Measurements from ENCODE around the gene ZNF800. TPM values are rescaled to one million over a fixed set of nuclear protein-coding genes. Genes with fewer than 3 reads are reported as not detected.

Gene ZNF800
- total RNA-seq: 31.3 and 41.5 TPM in 2 replicates
- 12.1 and 14.3 TPM in 2 replicates for polyA plus RNA-seq

GRCh38 chr7:127392566-127393367 is at the start of gene ZNF800:
Gene ZNF800, minus strand, starts transcription at chr7:127392708. Its CDS starts 1,151 bp downstream, at chr7:127391557.
- 2% methylated on average over 33 of the region's 67 CpGs for WGBS (ENCODE audit: low lambda C conversion rate, missing lambda C conversion rate)
- Histone ChIP-seq H3K4me1 (ENCODE audit: insufficient read depth) (peaks cover 12% of the 10 kb centered on the region), H3K9me2 (replicated peaks; ENCODE audit: insufficient read depth) (no peaks in the 10 kb centered on the region), H2AFZ (peak within 1 kb of the TSS; percentile 100), H3K27me3 (peaks cover 8% of the 10 kb centered on the region), H4K20me1 (ENCODE audit: insufficient read depth, poor library complexity, severe bottlenecking) (peaks cover 19% of the 10 kb centered on the region), H3K4me2 (peak within 1 kb of the TSS; percentile 94), H3K9me3 (ENCODE audit: low read depth) (no peaks in the 10 kb centered on the region), H3K36me3 (replicated peaks; ENCODE audit: insufficient read depth, low read depth) (no peaks in the 10 kb centered on the region), H3K79me2 (peaks cover 39% of the 10 kb centered on the region), H3K4me3 (peak within 1 kb of the TSS; percentile 98), H3K27ac (peak within 1 kb of the TSS; percentile 99)
- no peak for TF ChIP-seq EZH2 (IDR thresholded peaks at IDR 0.05; ENCODE audit: borderline replicate concordance)
- no peak for TF ChIP-seq CTCF (IDR thresholded peaks at IDR 0.05; ENCODE audit: poor library complexity)
- no peak for TF ChIP-seq EZH2phosphoT487 (IDR thresholded peaks at IDR 0.05; ENCODE audit: low read depth, severe bottlenecking, unreplicated experiment)
- DNase-seq (ENCODE audit: low spot score): peak; percentile 93

GRCh38 chr7:127440206-127440605 is 47.7 kb upstream of the ZNF800 start:
- no peak for DNase-seq (ENCODE audit: low spot score)
- H3K4me1 ChIP-seq (ENCODE audit: insufficient read depth): no peaks in the 10 kb centered on the region
- H3K9me2 ChIP-seq (replicated peaks; ENCODE audit: insufficient read depth): no peaks in the 10 kb centered on the region
- 100% methylated on average over 2 of the region's 2 CpGs for WGBS (ENCODE audit: low lambda C conversion rate, missing lambda C conversion rate)
- H3K36me3 ChIP-seq (replicated peaks; ENCODE audit: insufficient read depth, low read depth): no peaks in the 10 kb centered on the region
- no peaks in the 10 kb centered on the region for H3K27me3 ChIP-seq
- H2AFZ ChIP-seq: no peak overlapping the region
- H3K27ac ChIP-seq: no peak overlapping the region
- H3K9me3 ChIP-seq (ENCODE audit: low read depth): no peaks in the 10 kb centered on the region
- TF ChIP-seq EZH2 (IDR thresholded peaks at IDR 0.05; ENCODE audit: borderline replicate concordance): no peak
- no peak for TF ChIP-seq CTCF (IDR thresholded peaks at IDR 0.05; ENCODE audit: poor library complexity)
- TF ChIP-seq EZH2phosphoT487 (IDR thresholded peaks at IDR 0.05; ENCODE audit: low read depth, severe bottlenecking, unreplicated experiment): no peak
- no peaks in the 10 kb centered on the region for H3K79me2 ChIP-seq
- no peaks in the 10 kb centered on the region for H4K20me1 ChIP-seq (ENCODE audit: insufficient read depth, poor library complexity, severe bottlenecking)
- no peak overlapping the region for H3K4me3 ChIP-seq
- no peak overlapping the region for H3K4me2 ChIP-seq

GRCh38 chr7:127438836-127439235 is 46.3 kb upstream of the ZNF800 start:
- Histone ChIP-seq H3K9me2 (replicated peaks; ENCODE audit: insufficient read depth) (no peaks in the 10 kb centered on the region), H2AFZ (no peak overlapping the region), H3K4me3 (no peak overlapping the region), H3K4me2 (no peak overlapping the region), H3K27me3 (no peaks in the 10 kb centered on the region), H3K79me2 (no peaks in the 10 kb centered on the region), H3K27ac (no peak overlapping the region), H3K36me3 (replicated peaks; ENCODE audit: insufficient read depth, low read depth) (no peaks in the 10 kb centered on the region), H4K20me1 (ENCODE audit: insufficient read depth, poor library complexity, severe bottlenecking) (no peaks in the 10 kb centered on the region), H3K4me1 (ENCODE audit: insufficient read depth) (no peaks in the 10 kb centered on the region), H3K9me3 (ENCODE audit: low read depth) (no peaks in the 10 kb centered on the region)
- TF ChIP-seq CTCF (IDR thresholded peaks at IDR 0.05; ENCODE audit: poor library complexity) (no peak), EZH2phosphoT487 (IDR thresholded peaks at IDR 0.05; ENCODE audit: low read depth, severe bottlenecking, unreplicated experiment) (no peak), EZH2 (IDR thresholded peaks at IDR 0.05; ENCODE audit: borderline replicate concordance) (no peak)
- DNase-seq (ENCODE audit: low spot score): no peak
- whole genome bisulfite sequencing (ENCODE audit: low lambda C conversion rate, missing lambda C conversion rate): 91% methylated on average over 2 of the region's 2 CpGs
